ENCODE data around the gene GOLGA5. TPM values are rescaled to one million over a fixed set of nuclear protein-coding genes. Genes with fewer than 3 reads are reported as not detected.
"Not testable (repeated sequence)": the region's sequence is repeated elsewhere in the genome, so short reads cannot be mapped to it uniquely, and the experiment has no call there.

GOLGA5 gene
- total RNA-seq, 1 donor from 2014 or later, result 27.6 TPM

- H3K27me3 Mint-ChIP-seq, result no peaks in the 10 kb centered on the region
- H3K4me3 Mint-ChIP-seq, result no peak overlapping the region
- peaks cover 24% of the 10 kb centered on the region for H3K4me1 Mint-ChIP-seq (ENCODE audit: unreplicated experiment)
- peaks cover 29% of the 10 kb centered on the region for H3K36me3 Mint-ChIP-seq
- no peaks in the 10 kb centered on the region for H3K9me3 Mint-ChIP-seq
- H3K27ac Mint-ChIP-seq, result no peak overlapping the region
- no peak for TF ChIP-seq CTCF (conservative IDR thresholded peaks at IDR 0.05)
- DNase-seq (ENCODE audit: extremely low spot score, unreplicated experiment), result no peak
Measured at GRCh38 chr14:92800525-92800924, 6.4 kb downstream of the GOLGA5 start.

- no peaks in the 10 kb centered on the region for H3K9me3 Mint-ChIP-seq
- no peaks in the 10 kb centered on the region for H3K27me3 Mint-ChIP-seq
- no peak for DNase-seq (ENCODE audit: extremely low spot score, unreplicated experiment)
- no peak overlapping the region for H3K4me3 Mint-ChIP-seq
- H3K4me1 Mint-ChIP-seq (ENCODE audit: unreplicated experiment), result peaks cover 15% of the 10 kb centered on the region
- no peak for TF ChIP-seq CTCF (conservative IDR thresholded peaks at IDR 0.05)
- no peak overlapping the region for H3K27ac Mint-ChIP-seq
- H3K36me3 Mint-ChIP-seq, result peaks cover 29% of the 10 kb centered on the region
Measured at GRCh38 chr14:92801917-92802316, 7.8 kb downstream of the GOLGA5 start.

GRCh38 chr14:92802678-92803077, 8.6 kb downstream of the GOLGA5 start:
- Mint-ChIP-seq H3K4me3 (no peak overlapping the region), H3K4me1 (ENCODE audit: unreplicated experiment) (peaks cover 15% of the 10 kb centered on the region), H3K27me3 (no peaks in the 10 kb centered on the region), H3K9me3 (no peaks in the 10 kb centered on the region), H3K36me3 (peaks cover 34% of the 10 kb centered on the region), H3K27ac (no peak overlapping the region)
- DNase-seq (ENCODE audit: extremely low spot score, unreplicated experiment), result no peak
- no peak for TF ChIP-seq CTCF (conservative IDR thresholded peaks at IDR 0.05)

GRCh38 chr14:92813201-92813600, 19.1 kb downstream of the GOLGA5 start:
- Mint-ChIP-seq H3K27ac (no peak overlapping the region), H3K9me3 (no peaks in the 10 kb centered on the region), H3K4me1 (ENCODE audit: unreplicated experiment) (no peaks in the 10 kb centered on the region), H3K36me3 (peaks cover 13% of the 10 kb centered on the region), H3K4me3 (no peak overlapping the region), H3K27me3 (no peaks in the 10 kb centered on the region)
- DNase-seq (ENCODE audit: extremely low spot score, unreplicated experiment), result no peak
- no peak for TF ChIP-seq CTCF (conservative IDR thresholded peaks at IDR 0.05)

- Mint-ChIP-seq H3K4me3 (no peak overlapping the region), H3K36me3 (peaks cover 15% of the 10 kb centered on the region), H3K27ac (no peak overlapping the region), H3K27me3 (no peaks in the 10 kb centered on the region), H3K9me3 (no peaks in the 10 kb centered on the region), H3K4me1 (ENCODE audit: unreplicated experiment) (no peaks in the 10 kb centered on the region)
- TF ChIP-seq CTCF (conservative IDR thresholded peaks at IDR 0.05), result no peak
- DNase-seq (ENCODE audit: extremely low spot score, unreplicated experiment), result no peak
Measured at GRCh38 chr14:92819011-92819597, 25.0 kb downstream of the GOLGA5 start.

- H3K4me3 Mint-ChIP-seq; H3K27me3 Mint-ChIP-seq; DNase-seq (ENCODE audit: extremely low spot score, unreplicated experiment); H3K9me3 Mint-ChIP-seq; H3K4me1 Mint-ChIP-seq (ENCODE audit: unreplicated experiment); H3K27ac Mint-ChIP-seq: not testable (repeated sequence)
- peaks cover 21% of the 10 kb centered on the region for H3K36me3 Mint-ChIP-seq
Measured at GRCh38 chr14:92819680-92820535, 25.8 kb downstream of the GOLGA5 start.

GRCh38 chr14:92820536-92820840, 26.4 kb downstream of the GOLGA5 start:
- not testable (repeated sequence) for H3K27ac Mint-ChIP-seq; H3K9me3 Mint-ChIP-seq; DNase-seq (ENCODE audit: extremely low spot score, unreplicated experiment); H3K4me3 Mint-ChIP-seq; H3K27me3 Mint-ChIP-seq; H3K4me1 Mint-ChIP-seq (ENCODE audit: unreplicated experiment)
- peaks cover 17% of the 10 kb centered on the region for H3K36me3 Mint-ChIP-seq
